Lower lobe of right lung (tissue), 2 donors: Measurements from ENCODE around the gene COL26A1. TPM values are rescaled to one million over a fixed set of nuclear protein-coding genes. Genes with fewer than 3 reads are reported as not detected.

Experiments
- ATAC-seq, 2 donors: fragments of 200-7000 bp; cut with Tn5 transposase; one replicate each; pipeline ENCODE4 v1.9.1; 2020 to 2022; ENCODE audit warnings: mild to moderate bottlenecking in 2 of 2, moderate library complexity in 2 of 2
- DNase-seq: peaks from one replicate; pipeline ENCODE4 v3.0.0-alpha.2; 2020
- H3K27ac ChIP-seq: fragments of 200-600 bp; one replicate; pipeline ENCODE4 v1.8.0; 2022
- H3K27me3 ChIP-seq: fragments of 200-600 bp; one replicate; pipeline ENCODE4 v1.8.0; 2022; ENCODE audit warnings: low read depth
- H3K36me3 ChIP-seq: fragments of 200-600 bp; one replicate; pipeline ENCODE4 v1.8.0; 2022; ENCODE audit warnings: mild to moderate bottlenecking
- H3K4me1 ChIP-seq: fragments of 200-600 bp; one replicate; pipeline ENCODE4 v1.8.0; 2022
- H3K4me3 ChIP-seq: fragments of 200-600 bp; one replicate; pipeline ENCODE4 v1.8.0; 2022; ENCODE audit warnings: mild to moderate bottlenecking
- H3K9me3 ChIP-seq: fragments of 200-600 bp; one replicate; pipeline ENCODE4 v1.8.0; 2022
- CTCF ChIP-seq: fragments of 200-600 bp; IDR thresholded peaks from one replicate; pipeline ENCODE4 v1.8.0; 2022; ENCODE audit warnings: antibody characterized with exemption, mild to moderate bottlenecking
- intact Hi-C: fragments of 100-400 bp; cut with DNase I; formaldehyde crosslinking; loops from one replicate; pipeline ENCODE4 v1.11.0; 2022
- total RNA-seq: library from RNA; stranded (reverse); fragmentation: NEBNext Ultra II Directional; extraction: Animal tissue kit (Norgen Biotek cat#: 25700); gene quantifications from one replicate; pipeline ENCODE4 v1.2.1, GENCODE V29; 2021
- donor health status: DM: no; HTN: yes; CAD: no; lungs with severe emphysema.

COL26A1 gene
- total RNA-seq, 1 donor from 2014 or later, result 0.24 TPM

DNA sequence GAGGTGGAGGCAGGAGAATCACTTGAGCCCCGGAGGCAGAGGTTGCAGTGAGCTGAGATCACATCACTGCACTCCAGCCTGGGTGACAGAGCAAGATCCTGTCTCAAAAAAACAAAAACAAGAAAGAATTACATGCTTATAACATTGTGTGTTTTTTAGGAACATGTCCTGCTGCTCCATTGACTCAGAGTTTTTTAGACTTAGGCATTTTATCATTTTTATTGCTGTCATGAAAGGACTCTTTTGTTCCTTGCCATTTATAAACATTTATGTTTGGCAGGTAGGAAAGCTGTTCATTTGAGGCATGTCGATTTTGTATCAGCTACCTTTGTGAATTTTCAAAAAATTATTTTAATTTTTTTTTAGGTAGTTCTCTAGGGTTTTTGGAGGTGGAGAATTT, 20.3 kb downstream of the COL26A1 start:
- Histone ChIP-seq H3K27me3 (peaks cover 6% of the 10 kb centered on the region), H3K9me3 (no peaks in the 10 kb centered on the region), H3K4me1 (no peaks in the 10 kb centered on the region), H3K36me3 (no peaks in the 10 kb centered on the region), H3K4me3 (no peak overlapping the region), H3K27ac (no peak overlapping the region)
- ATAC-seq (no peak), DNase-seq (no peak)
- intact Hi-C loops, result no loop called here
- no peak for TF ChIP-seq CTCF

- DNase-seq, result no peak
- no peak for TF ChIP-seq CTCF
- intact Hi-C loops, result no loop called here
- no peak for ATAC-seq
- no peak overlapping the region for H3K4me3 ChIP-seq
- H3K4me1 ChIP-seq, result no peaks in the 10 kb centered on the region
- no peaks in the 10 kb centered on the region for H3K36me3 ChIP-seq
- no peak overlapping the region for H3K27ac ChIP-seq
- no peaks in the 10 kb centered on the region for H3K9me3 ChIP-seq
- H3K27me3 ChIP-seq, result peaks cover 18% of the 10 kb centered on the region
Measured at GRCh38 chr7:101386177-101386557, 23.5 kb downstream of the COL26A1 start.

DNA sequence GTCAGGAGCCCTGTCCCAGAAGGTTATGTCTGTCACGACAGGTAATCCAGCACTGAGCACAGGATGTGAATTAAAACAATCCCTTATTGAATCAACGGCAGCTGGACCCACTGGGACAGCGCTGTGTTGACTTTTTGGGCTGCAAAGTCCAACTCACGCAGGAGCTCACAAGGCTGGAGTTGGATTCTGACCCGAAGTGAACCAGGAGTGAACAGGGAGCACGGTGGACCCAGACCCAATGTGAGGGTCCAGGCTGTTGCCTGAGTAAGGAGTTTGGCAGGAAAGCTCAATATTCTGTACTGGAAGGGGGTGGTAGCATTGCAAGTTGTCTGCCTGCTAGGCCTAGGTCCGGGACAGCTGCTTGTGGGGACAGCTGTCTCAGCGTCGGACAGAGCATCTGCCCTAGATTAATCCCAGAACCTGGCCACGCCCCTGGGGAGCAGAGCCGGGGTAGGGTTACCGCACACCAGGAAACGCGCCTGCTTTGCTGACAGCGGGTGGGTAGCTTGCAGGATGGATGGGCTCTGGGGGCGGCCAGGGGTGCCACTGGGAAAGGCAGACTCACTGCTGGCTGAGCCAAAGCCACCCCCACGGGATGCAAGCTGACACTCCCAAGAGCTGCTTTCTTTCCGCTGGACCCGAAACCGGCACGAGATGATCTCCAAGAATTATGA, 24.0 kb downstream of the COL26A1 start:
- Histone ChIP-seq H3K4me3 (no peak overlapping the region), H3K27ac (no peak overlapping the region), H3K4me1 (no peaks in the 10 kb centered on the region), H3K36me3 (no peaks in the 10 kb centered on the region), H3K9me3 (no peaks in the 10 kb centered on the region), H3K27me3 (peaks cover 18% of the 10 kb centered on the region)
- ATAC-seq (peak in 1 of 2 donors; percentile 15), DNase-seq (no peak)
- TF ChIP-seq CTCF, result no peak
- intact Hi-C loops, result no loop called here

- DNase-seq (no peak), ATAC-seq (peak in 1 of 2 donors; percentile 13)
- H3K27me3 ChIP-seq, result peaks cover 23% of the 10 kb centered on the region
Measured at GRCh38 chr7:101390901-101391301, 28.2 kb downstream of the COL26A1 start.

DNA sequence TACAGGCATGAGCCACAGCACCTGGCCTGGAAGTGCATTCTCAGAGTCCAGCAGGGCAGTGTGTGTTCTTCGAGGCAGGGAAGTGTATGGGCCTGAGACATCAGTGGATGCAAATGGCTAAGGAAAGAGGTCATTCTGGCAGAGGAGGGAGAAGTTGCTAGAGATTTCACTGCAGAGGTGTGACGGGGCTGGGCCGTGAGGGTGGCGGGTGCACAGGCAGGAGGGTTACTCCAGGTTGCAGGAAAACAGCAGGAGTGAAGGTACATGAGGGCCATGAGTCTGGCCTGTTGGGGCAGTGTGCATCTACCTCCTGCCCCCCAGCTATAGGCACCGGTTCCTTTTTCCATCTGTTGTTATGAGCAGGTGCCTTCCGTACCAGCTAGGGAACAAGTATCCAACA, 29.3 kb downstream of the COL26A1 start:
- H3K9me3 ChIP-seq, result no peaks in the 10 kb centered on the region
- H3K4me1 ChIP-seq, result no peaks in the 10 kb centered on the region
- no peak overlapping the region for H3K4me3 ChIP-seq
- ATAC-seq, result no peak
- intact Hi-C loops, result no loop called here
- no peak for TF ChIP-seq CTCF
- no peak for DNase-seq
- H3K27me3 ChIP-seq, result peaks cover 25% of the 10 kb centered on the region
- H3K27ac ChIP-seq, result no peak overlapping the region
- no peaks in the 10 kb centered on the region for H3K36me3 ChIP-seq

More at GRCh38 chr7:101390901-101391301, 28.2 kb downstream of the COL26A1 start:
- Histone ChIP-seq H3K36me3 (no peaks in the 10 kb centered on the region), H3K4me3 (no peak overlapping the region), H3K27ac (no peak overlapping the region), H3K9me3 (no peaks in the 10 kb centered on the region), H3K4me1 (no peaks in the 10 kb centered on the region)
- intact Hi-C loops, result no loop called here
- no peak for TF ChIP-seq CTCF
